GM18526 (cell line): ENCODE measurements around the gene CRTC3.

ENCODE experiments used
- POLR2A ChIP-seq: IDR thresholded peaks from 3 replicates; pipeline ENCODE4 v1.6.1; 2011; ENCODE audit not compliant: insufficient read length; ENCODE audit errors: extremely low read depth

CRTC3 gene

DNA sequence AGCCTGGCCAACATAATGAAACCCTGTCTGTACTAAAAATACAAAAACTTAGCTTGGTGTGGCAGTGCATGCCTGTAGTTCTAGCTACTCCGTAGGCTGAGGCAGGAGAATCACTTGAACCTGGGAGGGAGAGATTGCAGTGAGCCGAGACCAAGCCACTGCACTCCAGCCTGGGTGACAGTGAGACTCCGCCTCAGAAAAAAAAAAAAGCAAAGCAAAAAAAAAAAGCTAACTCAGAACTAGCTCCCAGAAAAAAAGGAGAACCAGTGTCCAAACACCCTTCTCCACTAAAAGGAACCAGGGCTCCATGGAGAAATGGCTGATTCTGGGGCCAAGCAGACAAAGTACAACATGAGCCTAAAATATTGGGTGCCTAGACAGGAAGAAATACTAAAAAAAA, 16.7 kb upstream of the CRTC3 start:
- no peak for TF ChIP-seq POLR2A

DNA sequence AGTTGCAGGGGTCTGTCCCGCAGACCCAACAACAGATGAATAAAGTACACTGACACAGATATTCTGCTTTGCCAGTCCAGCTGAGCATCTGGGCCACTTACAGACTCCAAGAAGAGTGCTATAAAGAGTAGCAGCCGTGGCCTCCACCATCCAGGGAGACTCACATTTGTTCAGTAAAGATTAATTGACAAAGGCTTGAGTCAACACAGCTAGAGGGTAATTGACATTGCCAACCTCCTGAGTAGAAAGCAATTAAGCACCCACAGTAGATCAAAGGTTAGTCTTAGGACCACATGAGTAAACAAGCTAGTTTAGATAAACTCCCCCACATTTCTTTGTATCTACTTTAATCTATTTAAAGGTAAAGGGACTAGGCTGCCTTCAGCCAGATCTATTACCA, 16.3 kb upstream of the CRTC3 start:
- TF ChIP-seq POLR2A, result no peak

DNA sequence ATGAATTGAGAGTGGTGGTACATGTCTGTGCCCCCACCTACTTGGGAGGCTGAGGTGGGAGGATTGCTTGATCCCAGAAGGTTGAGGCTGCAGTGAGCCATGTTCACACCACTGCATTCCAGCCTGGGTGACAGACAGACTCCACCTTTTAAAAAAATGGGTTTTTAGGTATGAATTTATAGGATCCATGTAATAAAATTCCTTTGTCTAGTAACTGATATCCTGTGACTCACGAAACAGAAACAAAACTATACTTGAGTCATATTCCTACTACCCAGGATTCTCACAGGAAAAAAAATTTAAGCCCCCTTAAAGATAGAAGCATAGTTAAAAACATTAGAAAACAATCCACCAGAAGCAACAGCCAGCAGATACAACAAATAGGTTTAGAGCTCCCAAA, 10.0 kb upstream of the CRTC3 start:
- TF ChIP-seq POLR2A, result no peak

DNA sequence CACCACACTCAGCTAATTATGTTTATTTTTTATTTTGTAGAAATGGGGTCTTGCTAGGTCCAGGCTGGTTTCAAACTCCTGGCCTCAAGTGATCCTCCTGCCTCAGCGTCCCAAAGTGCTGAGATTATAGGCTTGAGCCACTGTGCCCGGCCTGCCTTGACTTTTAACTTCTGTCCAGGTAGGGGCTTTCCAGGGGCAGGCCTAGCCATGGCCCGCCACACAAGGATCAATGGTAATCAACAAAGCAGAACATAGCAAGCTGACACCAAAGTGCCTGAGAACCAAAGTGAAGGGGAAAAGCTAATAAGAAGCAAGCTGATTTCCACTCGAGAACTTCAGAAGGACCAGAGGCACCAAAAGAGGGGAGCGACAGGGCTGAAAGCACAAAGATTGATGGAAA, 9.4 kb upstream of the CRTC3 start:
- TF ChIP-seq POLR2A, result no peak

DNA sequence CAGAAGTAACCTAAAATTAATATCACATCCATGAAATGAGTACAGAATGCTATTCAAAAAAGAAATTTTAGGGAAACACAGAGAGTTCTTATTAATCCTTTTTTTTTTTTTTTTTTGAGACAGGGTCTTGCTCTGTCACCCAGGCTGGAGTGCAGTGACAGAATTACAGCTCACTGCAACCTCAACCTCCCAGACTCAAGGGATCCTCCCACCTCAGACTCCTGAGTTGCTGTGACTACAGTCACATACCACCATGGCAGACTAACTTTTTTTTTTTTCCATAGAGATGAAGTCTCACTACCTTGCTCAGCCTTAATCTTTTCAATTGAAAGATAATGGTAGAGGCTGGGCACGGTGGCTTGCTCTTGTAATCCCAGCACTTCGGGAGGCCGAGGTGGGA, 6.3 kb upstream of the CRTC3 start:
- no peak for TF ChIP-seq POLR2A

DNA sequence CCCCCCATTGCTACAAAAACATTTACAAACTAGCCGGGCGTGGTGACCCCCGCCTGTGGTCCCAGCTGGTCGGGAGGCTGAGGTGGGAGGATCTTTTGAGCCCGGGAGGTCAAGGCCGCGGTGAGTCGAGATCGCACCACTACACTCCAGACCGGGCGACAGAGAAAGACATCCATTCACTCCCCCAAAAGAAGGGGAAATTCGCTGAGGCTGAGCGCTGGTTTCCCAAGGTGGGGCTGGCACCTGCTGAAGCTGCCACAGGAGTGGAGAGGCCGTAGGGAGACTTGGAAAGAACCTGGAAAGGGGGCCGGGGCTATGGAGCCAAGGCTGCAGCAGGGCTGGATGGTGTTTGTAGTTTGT, 732 bp upstream of the CRTC3 start:
- TF ChIP-seq POLR2A, result no peak

DNA sequence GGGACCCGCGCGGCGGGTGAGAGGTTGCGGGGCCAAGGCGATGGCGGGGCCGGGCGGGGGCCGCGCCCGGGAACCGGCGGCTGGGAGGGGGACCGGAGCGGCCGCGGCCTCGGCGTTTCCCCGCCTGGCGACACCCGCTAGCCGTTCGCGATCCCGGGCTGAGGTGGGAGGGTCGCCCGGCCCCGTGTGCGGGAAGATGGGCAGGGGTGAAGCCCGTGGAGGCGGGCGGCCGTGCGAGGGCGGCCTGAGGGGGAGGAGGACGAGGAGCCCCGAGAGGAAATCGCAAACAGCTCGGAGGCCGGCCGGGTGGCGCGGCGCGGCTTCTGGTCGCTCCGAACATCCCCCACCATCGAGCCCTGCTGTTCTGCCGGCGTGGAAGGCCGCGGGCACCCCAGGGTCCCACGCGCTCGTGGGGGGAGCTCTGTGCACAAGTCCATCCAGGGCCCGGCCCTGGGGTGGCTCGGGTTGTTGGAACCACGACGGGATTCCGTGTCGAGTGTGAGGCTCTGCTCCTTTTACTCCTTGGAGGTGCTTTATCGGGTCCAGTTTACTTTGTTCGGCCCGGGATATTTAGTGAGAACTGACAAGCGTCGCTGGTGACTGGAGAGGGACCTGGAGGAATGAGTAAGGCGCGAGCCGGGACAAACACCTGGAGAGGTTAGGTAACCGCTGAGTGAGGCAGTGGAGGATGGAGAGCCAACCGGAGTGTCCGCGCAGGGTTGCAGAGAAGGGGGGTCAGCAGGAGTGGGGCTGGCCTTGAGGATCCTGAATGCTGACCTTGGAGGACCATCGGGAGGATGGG, 728 bp downstream of the CRTC3 start:
- TF ChIP-seq POLR2A, result no peak

DNA sequence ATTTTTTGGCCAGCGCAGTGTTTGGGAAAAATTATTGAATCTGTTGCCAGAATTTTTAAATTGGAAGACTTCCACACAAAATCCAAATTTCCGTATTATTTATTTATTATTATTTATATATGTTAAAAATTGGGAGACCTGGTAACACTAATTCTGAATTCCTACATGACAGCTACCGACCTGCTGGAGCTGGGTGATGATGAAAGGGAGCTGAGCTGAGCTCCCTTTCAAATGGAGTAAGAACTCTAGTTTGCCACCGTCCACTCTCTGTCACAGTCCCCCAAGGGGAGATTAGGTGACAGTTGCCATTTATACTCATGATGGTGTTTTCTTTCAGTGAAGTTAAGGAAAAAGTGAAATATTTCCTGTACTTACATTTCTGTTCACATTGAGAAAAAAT, 1.4 kb downstream of the CRTC3 start:
- no peak for TF ChIP-seq POLR2A

DNA sequence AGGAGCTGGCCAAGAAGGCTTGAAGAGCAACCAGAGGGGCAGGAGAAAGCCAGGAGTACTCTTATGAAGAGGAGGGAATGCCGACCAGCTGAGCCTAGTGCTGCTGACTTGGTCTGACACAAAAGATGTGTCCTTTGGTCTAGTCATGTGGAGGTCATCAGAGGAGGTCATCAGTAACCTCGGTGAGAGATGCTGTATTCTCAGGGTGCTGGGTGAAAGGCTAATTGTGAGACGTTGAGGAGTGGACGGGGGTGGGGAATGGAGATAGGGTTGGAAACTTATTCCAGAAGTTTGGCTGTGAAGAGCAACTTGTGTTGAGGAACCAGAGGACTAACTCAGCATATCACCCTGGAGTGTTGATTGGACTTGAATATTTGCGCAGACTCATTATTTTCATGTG, 5.5 kb downstream of the CRTC3 start:
- no peak for TF ChIP-seq POLR2A

DNA sequence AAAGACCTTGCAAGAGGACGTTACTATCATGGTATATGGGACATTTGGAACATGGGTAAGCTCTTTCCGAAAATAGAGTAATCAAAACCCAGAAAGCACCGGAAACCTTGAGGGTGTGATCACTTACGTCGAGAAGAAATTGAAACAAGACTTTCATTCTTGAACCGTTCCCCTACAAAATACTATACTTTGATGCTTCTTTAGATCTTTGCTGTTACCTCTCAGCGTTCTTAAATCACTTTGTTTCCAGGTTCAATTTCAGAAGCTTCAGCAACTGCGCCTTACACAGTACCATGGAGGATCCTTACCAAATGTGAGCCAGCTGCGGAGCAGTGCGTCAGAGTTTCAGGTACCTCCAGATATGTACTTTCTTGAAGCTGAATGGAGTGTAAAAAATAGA, 10.1 kb downstream of the CRTC3 start:
- TF ChIP-seq POLR2A, result no peak

DNA sequence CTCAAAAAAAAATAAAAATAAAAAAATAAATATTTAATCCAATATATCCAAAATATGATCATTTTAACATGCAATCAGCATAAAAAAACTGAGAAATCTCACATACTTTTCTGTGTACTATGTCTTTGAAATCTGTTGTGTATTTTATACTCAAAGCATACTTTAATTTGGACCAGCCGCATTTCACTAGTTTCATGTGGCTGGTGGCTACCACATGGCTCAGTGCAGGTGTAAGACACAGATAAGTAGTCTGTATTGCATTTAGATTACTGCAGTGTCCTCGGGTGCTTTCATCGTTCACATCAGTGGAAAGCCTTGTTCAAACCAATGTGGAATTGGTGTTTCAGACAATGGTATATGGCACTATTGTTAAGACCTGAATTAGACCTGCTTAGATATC, 11.0 kb downstream of the CRTC3 start:
- TF ChIP-seq POLR2A, result no peak

DNA sequence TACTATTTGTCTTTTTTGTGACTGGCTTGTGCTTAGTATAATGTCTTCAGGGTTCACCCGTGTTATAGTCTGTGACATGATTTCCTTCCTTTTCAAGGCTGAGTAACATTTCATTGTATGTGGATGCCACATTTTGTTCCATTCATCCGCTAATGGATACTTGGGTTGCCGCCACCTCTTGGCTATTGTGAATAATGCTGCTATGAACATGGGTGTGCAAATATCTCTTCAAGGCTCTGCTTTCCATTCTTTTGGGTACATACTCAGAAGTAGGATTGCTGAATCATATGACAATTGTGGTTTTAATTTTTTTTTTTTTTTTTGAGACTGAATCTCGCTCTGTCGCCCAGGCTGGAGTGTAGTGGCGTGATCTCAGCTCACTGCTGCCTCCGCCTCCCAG, 15.4 kb downstream of the CRTC3 start:
- TF ChIP-seq POLR2A, result no peak

DNA sequence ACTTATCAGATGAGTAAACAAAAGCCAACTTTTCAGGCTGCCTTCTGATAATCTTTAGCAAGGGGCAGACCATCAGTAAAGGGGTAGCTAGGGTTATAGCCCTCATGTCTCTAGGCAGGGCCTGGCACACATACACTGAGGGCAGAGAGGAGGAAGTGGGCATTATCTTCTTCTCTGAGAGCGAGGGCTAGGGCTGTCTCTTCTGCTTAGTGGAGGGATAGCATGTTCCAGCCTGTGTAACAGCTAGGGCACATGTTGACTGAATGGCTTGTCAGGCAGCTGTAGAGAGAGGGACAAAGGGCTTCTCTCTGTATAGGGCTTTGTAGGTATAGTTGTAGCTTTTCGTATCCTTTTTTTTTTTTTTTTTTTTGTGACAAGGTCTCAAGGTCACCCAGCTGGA, 17.8 kb downstream of the CRTC3 start:
- TF ChIP-seq POLR2A, result no peak

DNA sequence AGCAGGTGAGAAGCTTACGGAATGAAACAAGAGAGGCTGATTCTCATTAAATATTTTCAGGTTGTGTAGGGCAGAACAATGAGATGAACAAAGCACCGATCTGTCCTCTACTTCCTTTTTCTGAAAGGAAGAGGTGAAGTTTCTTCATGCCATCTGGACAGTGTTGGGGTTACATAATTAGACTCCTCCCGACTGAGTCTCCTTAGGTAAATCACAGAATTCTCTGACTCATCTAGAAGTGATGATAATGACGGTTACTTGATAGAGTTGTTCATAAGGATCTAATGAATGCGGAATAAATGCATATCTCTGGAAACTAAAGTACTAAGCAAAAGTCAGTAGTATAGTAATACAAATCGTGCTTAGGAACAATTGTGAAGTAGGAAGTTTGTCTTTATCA, 21.2 kb downstream of the CRTC3 start:
- TF ChIP-seq POLR2A, result no peak

DNA sequence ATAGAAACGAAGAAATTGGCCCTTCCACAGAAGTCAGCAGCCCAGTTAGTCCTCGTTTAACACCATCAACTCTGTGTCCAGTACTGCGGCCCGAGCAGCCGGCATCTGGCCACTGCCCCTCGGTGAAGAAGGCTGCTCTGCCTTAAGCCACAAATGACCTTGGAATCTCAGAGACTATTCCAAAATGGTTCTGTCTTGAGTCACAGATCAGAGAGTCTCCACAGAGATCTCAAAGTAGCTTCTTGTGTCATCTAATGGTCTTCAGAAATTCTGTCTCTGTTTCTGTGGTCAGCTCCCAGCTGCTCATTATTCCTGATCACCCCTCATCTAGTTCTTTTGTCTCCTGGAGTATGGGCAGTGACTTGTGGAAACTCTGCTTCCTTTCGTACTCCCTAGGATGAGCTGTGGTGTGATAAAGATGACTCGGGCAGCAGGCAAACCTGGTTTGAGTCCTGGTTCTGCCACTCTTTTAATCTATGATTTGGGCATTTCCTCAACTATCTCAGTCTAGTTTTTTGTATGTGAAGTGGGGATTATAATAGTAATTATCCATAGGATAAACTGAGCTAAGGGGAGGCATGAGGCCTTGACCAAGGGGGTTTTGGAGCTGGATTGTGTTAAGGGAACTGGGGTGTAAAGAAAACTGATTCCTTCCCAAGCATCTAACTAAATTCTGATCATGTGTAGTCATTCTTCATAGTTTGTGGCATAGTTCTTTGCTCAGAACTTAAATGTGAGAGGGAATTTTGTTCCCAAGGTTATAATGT, 22.6 kb downstream of the CRTC3 start:
- TF ChIP-seq POLR2A, result no peak

DNA sequence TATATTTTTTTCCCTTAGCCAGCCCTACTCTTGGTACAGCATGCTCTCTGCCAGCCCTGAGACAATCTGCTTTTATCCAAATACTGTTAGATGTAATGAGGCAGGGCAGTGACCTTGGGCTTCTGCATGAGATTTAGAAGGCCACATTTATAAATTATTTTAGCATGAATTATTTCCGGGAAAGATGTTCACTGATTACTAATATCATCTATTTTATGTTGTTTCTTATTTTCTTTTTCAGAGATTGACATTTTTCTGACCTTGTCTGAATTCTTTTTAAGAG, 23.1 kb downstream of the CRTC3 start:
- no peak for TF ChIP-seq POLR2A

DNA sequence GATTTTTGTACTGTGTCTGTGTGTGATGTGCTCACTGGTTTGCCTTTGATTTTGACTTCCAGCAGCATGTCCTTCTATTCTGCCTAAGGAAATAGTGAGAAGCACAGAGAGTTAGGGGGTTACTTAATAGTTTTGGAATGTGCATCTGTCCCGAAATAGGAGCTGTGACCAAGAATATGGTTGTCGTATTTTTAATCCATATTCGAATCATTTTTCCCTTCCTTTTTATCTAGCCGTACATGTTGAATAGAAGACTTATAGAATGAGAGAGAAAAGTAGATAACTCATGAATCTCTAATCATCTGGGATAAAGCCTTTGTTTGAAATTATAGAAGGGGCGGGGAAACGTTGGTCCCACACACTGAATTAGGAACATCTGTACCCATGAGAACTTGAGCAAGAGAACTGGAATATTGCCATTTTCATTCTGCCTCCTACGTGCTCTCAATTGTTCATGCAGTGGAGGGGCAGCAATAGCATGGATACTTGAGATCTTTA, 23.6 kb downstream of the CRTC3 start:
- TF ChIP-seq POLR2A, result no peak
